Measurements from ENCODE around the gene TBX1.

The TBX1 gene

DNA sequence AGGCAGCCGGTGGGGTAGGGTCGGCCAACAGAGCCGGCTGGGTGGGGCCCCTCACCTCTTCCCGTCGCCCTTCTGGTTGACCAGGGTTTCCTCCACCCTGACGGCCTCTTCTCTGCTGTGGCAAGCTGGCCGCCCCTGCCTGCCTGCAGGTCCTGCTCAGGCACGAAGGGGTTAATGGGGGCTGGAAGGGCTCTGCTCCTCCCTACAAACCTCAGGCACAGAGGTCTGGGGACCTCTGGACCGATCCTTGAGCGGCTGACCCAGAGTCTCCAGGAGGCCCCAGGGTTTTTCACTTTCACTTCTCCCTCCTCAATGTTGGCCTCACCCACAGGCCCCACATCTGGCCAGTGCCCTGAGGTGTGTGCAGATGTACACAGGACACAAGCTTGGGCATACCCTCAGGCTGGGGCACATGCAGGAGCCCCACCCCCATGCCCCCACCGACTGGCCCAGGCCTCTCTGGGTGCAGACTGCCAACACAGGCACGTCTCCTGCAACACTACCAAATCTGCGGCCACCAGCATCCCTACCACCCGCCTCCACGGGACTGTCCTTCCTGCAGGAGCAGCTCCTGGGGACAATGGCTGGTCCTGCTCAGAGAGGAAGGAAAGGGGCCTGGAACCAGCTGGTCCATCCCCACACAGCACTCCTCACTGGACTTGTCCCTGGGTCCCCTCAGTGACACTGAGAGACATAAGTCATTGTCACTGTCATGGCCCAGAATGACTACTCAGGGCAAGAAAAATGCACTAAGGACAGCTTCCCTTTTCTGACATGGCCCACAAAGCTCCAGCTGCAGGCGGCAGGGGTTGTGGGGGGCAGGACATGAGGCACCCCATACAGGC lies 3.2 kb upstream of the TBX1 start:
- ChIA-PET CTCF (interaction anchor here (1.1 to 2.4 kb wide), 5 partner anchors 11 to 160 kb away, joined by 3 to 16 read pairs (median 4); no protein-coding TSS in a partner anchor), POLR2A (no interaction called here)
- H3K4me3 ChIP-seq (ENCODE audit: low read depth, low read length), result no peak overlapping the region
- DNase-seq (ENCODE audit: low read depth, low spot score), result no peak
- TF ChIP-seq, protein P1, sequence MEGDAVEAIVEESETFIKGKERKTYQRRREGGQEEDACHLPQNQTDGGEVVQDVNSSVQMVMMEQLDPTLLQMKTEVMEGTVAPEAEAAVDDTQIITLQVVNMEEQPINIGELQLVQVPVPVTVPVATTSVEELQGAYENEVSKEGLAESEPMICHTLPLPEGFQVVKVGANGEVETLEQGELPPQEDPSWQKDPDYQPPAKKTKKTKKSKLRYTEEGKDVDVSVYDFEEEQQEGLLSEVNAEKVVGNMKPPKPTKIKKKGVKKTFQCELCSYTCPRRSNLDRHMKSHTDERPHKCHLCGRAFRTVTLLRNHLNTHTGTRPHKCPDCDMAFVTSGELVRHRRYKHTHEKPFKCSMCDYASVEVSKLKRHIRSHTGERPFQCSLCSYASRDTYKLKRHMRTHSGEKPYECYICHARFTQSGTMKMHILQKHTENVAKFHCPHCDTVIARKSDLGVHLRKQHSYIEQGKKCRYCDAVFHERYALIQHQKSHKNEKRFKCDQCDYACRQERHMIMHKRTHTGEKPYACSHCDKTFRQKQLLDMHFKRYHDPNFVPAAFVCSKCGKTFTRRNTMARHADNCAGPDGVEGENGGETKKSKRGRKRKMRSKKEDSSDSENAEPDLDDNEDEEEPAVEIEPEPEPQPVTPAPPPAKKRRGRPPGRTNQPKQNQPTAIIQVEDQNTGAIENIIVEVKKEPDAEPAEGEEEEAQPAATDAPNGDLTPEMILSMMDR (IDR thresholded peaks at IDR 0.05; ENCODE audit: insufficient read depth, low read length, missing control alignments), result no peak

GRCh38 chr22:19757985-19758895 lies 2.3 kb upstream of the TBX1 start:
- no peak for DNase-seq (ENCODE audit: low read depth, low spot score)
- TF ChIP-seq, protein P1 (IDR thresholded peaks at IDR 0.05; ENCODE audit: insufficient read depth, low read length, missing control alignments), result no peak
- ChIA-PET POLR2A (no interaction called here), CTCF (interaction anchor here (1.1 to 2.4 kb wide), 4 partner anchors 17 to 153 kb away, joined by 4 to 16 read pairs (median 4); no protein-coding TSS in a partner anchor)
- H3K4me3 ChIP-seq (ENCODE audit: low read depth, low read length), result no peak overlapping the region

DNA sequence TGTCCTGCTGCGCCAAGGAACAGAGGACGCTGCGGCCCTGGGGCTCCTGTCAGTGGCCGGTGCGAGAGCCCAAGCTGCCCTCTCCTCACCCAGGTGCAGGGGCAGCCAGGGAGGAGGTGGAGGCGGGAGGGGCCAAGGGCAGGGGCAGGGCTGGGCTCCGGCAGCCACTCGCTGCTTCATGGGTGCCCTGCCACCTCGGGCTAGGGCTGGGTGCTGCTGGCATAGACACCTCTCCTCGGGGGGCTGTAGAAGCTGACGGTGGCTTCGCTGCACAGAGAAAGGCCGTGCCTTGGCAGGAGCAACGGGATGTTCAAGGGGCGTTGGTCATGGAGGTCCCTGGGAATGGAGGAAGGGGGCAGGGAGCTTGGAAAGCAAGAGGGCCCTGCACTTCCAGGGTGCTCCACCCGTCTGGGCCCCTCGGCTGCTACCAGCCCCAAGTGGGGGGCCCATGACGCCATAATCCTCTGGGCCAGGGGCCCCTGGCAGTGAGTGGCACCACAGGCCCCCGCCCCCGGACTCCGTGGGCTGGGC lies 1.6 kb upstream of the TBX1 start:
- POLR2A ChIA-PET, result no interaction called here
- DNase-seq (ENCODE audit: low read depth, low spot score), result no peak
- TF ChIP-seq, protein P1 (IDR thresholded peaks at IDR 0.05; ENCODE audit: insufficient read depth, low read length, missing control alignments), result no peak
- CTCF ChIA-PET, result interaction anchor here (0.8 to 1.8 kb wide), 4 partner anchors 18 to 152 kb away, joined by 4 read pairs; no protein-coding TSS in a partner anchor
- H3K4me3 ChIP-seq (ENCODE audit: low read depth, low read length), result no peak overlapping the region

DNA sequence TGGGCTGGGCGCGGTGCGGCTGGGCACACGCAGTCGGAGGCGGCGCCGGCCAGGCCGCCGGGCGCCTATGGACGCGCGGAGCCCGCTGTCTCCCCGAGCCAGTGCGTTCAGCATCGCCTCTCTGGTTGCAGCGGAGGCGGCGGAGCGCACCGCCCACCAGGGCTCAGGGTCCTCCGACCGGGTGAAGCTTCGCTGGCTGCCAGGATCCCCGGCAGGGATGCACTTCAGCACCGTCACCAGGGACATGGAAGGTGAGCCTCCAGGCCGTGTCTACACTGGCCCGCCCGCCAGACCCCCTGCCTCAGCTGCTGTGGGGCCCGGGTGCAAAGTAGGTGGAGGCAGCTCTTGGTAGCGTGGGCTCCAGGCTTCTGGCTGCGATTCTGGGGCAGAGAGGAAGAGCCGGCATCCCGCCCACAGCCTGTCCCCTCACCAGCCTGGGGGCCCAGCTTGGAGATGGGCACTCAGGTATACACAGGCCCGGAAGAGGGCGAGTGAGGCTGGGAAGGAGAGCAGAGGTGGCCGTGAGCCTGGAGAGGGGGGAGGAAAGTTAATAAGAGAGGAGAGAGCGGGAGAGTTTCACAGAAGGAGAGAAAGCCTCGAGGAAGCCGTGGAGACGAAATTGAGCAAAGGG lies 1.0 kb upstream of the TBX1 start:
- TF ChIP-seq, protein P1 (IDR thresholded peaks at IDR 0.05; ENCODE audit: insufficient read depth, low read length, missing control alignments), result no peak
- DNase-seq (ENCODE audit: low read depth, low spot score), result no peak
- H3K4me3 ChIP-seq (ENCODE audit: low read depth, low read length), result peak overlapping the region; percentile 8; the same call in 1 of the 2 replicates
- ChIA-PET POLR2A (no interaction called here), CTCF (interaction anchor here (0.8 to 1.8 kb wide), 4 partner anchors 18 to 152 kb away, joined by 4 read pairs; no protein-coding TSS in a partner anchor)

DNA sequence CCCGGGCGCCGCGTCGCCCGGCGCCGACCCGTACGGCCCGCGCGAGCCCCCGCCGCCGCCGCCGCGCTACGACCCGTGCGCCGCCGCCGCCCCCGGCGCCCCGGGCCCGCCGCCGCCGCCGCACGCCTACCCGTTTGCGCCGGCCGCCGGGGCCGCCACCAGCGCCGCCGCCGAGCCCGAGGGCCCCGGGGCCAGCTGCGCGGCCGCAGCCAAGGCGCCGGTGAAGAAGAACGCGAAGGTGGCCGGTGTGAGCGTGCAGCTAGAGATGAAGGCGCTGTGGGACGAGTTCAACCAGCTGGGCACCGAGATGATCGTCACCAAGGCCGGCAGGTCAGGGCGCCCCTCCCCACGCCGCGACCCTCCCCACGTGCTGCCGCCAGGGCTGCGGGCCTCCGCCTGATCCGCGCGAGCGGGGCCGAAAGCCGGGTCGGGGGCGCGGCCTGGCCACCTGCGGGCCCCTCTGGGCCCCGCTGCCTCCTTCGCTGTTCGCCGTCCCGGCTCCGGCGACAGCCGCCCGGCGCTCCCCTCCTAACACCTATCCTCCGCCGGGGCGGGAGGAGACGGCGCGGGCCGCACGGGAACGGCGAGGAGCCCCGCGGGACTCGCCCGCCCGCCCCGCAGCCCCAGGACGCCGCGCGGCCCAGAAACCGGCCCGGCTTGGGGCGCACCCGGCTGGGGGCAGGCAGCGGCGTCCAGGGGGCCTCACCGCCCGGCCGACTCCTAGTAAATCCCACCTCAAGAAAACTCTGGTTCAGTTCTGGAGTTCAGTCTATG lies 560 bp downstream of the TBX1 start:
- peak overlapping the region; percentile 47 for H3K4me3 ChIP-seq (ENCODE audit: low read depth, low read length)
- POLR2A ChIA-PET, result no interaction called here
- no peak for DNase-seq (ENCODE audit: low read depth, low spot score)
- TF ChIP-seq, protein P1 (IDR thresholded peaks at IDR 0.05; ENCODE audit: insufficient read depth, low read length, missing control alignments), result no peak
- CTCF ChIA-PET, result no interaction called here

All from AG04449 (cell line).